Sigmoid colon (tissue), 7 donors: ENCODE data around the gene PLCB1. TPM values are rescaled to one million over a fixed set of nuclear protein-coding genes. Genes with fewer than 3 reads are reported as not detected.

ENCODE experiments used
- DNase-seq: peaks from one replicate; pipeline ENCODE4 v3.0.0-alpha.2; 2019
- H3K27ac ChIP-seq, 4 donors: fragments of 200-600 bp; sonication (generic); one replicate each; pipeline ENCODE4 v1.5.1; 2016 to 2019; ENCODE audit warnings: mild to moderate bottlenecking in 1 of 4
- H3K27me3 ChIP-seq, 3 donors: fragments of 200-600 bp; sonication (generic); one replicate each; pipeline ENCODE4 v1.5.1; 2019; ENCODE audit warnings: mild to moderate bottlenecking in 1 of 3
- H3K36me3 ChIP-seq, 4 donors: fragments of 200-600 bp; sonication (generic); one replicate each; pipeline ENCODE4 v1.5.1; 2016 to 2019
- H3K4me1 ChIP-seq, 4 donors: fragments of 200-600 bp; sonication (generic); one replicate each; pipeline ENCODE4 v1.5.1; 2017 to 2019
- H3K4me3 ChIP-seq, 4 donors: fragments of 200-600 bp; sonication (generic); one replicate each; pipeline ENCODE4 v1.5.1; 2017 to 2019; ENCODE audit warnings: mild to moderate bottlenecking in 2 of 4, moderate library complexity in 1 of 4
- H3K9me3 ChIP-seq, 4 donors: fragments of 200-600 bp in 3 of 4; sonication (generic) in 3 of 4; one replicate each; pipeline versions ENCODE4 v1.5.1 to v1.6.1; 2013 to 2019
- CTCF ChIP-seq, 4 experiments: fragments of 450-650 bp in 3 of 4; fragments of 200-600 bp in 1 of 4; IDR thresholded peaks; one replicate each; pipeline ENCODE4 v1.5.1; 2016 to 2019; ENCODE audit warnings: antibody characterized with exemption in 4 of 4, mild to moderate bottlenecking in 3 of 4, moderate library complexity in 2 of 4
- EP300 ChIP-seq, 4 donors: sonication (generic); formaldehyde crosslinking; IDR thresholded peaks; one replicate each; pipeline ENCODE4 v1.6.1; 2017; ENCODE audit warnings: antibody characterized with exemption in 4 of 4
- POLR2A ChIP-seq, 2 donors: fragments of 450-650 bp; IDR thresholded peaks; one replicate each; pipeline ENCODE4 v1.6.1; 2016; ENCODE audit warnings: antibody characterized with exemption in 2 of 2, mild to moderate bottlenecking in 2 of 2, moderate library complexity in 2 of 2
- POLR2AphosphoS5 ChIP-seq, 4 donors: sonication (generic); formaldehyde crosslinking; IDR thresholded peaks; one replicate each; pipeline ENCODE4 v1.6.1; 2017; ENCODE audit warnings: antibody characterized with exemption in 4 of 4
- WGBS, 2 donors: extraction: QIAGEN DNeasy Blood & Tissue Kit; methylation state at CpG; one replicate each; pipeline ENCODE4 v1.1.7; 2013; 5-methylcytosine and 5-hydroxymethylcytosine counted together
- intact Hi-C: fragments of 100-400 bp; cut with DNase I; formaldehyde crosslinking; loops from one replicate; pipeline ENCODE4 v1.15.1; 2023
- polyA plus RNA-seq, 3 donors: library from polyadenylated mRNA; stranded (reverse); fragments of 200-250 nt; gene quantifications; one replicate each; pipeline ENCODE4 v1.2.3, GENCODE V29; 2013
- total RNA-seq, 4 donors: library from RNA; depleted of rRNA; stranded (reverse); fragments of >200 nt; gene quantifications; one replicate each; pipeline ENCODE4 v1.1.0, GENCODE V29; 2016
- donor health status: healthy with polysubstance abuse.
- donor health status: Bipolar disorder and iron deficiency.
- donor health status: healthy.

PLCB1 gene
- total and polyA plus RNA-seq, 7 donors = 0.92 to 117 (median 86.7) TPM

- H3K27me3 ChIP-seq = no peaks in the 10 kb centered on the region
- no peaks in the 10 kb centered on the region for H3K9me3 ChIP-seq
- no peak for TF ChIP-seq POLR2A (IDR thresholded peaks at IDR 0.05)
- no peak for TF ChIP-seq CTCF (IDR thresholded peaks at IDR 0.05)
- TF ChIP-seq EP300 (IDR thresholded peaks at IDR 0.05) = no peak
- no peak for TF ChIP-seq POLR2AphosphoS5 (IDR thresholded peaks at IDR 0.05)
- peaks cover 0 to 41% (median 39%) of the 10 kb centered on the region in 4 donors for H3K4me1 ChIP-seq
- H3K27ac ChIP-seq = peak overlapping the region in 2 of 4 donors; percentile 70 to 80
- no peak for DNase-seq
- intact Hi-C loops = no loop called here
- H3K4me3 ChIP-seq = no peak overlapping the region
- no peaks in the 10 kb centered on the region for H3K36me3 ChIP-seq
Measured at GRCh38 chr20:8115436-8115835, 16.6 kb upstream of the PLCB1 start.

GRCh38 chr20:8116067-8116811 lies 15.8 kb upstream of the PLCB1 start:
- H3K27ac ChIP-seq = peak overlapping the region in 3 of 4 donors; percentile 70 to 80 (median 71)
- 51 to 79% methylated on average over 5 of the region's 5 CpGs for WGBS, 2 donors
- peaks cover 0 to 41% (median 39%) of the 10 kb centered on the region in 4 donors for H3K4me1 ChIP-seq

GRCh38 chr20:8117636-8118035 lies 14.4 kb upstream of the PLCB1 start:
- 78 to 79% methylated on average over 3 of the region's 3 CpGs for WGBS, 2 donors
- no peak for DNase-seq
- intact Hi-C loops = no loop called here
- TF ChIP-seq EP300 (IDR thresholded peaks at IDR 0.05) (no peak), POLR2A (IDR thresholded peaks at IDR 0.05) (no peak), POLR2AphosphoS5 (IDR thresholded peaks at IDR 0.05) (no peak), CTCF (IDR thresholded peaks at IDR 0.05) (no peak)
- no peaks in the 10 kb centered on the region for H3K36me3 ChIP-seq
- H3K9me3 ChIP-seq = no peaks in the 10 kb centered on the region
- H3K4me1 ChIP-seq = peaks cover 0 to 41% (median 39%) of the 10 kb centered on the region in 4 donors
- no peaks in the 10 kb centered on the region for H3K27me3 ChIP-seq
- H3K27ac ChIP-seq = peak overlapping the region in 3 of 4 donors; percentile 70 to 80 (median 71)
- no peak overlapping the region for H3K4me3 ChIP-seq

More at GRCh38 chr20:8116067-8116811, 15.8 kb upstream of the PLCB1 start:
- TF ChIP-seq POLR2AphosphoS5 (IDR thresholded peaks at IDR 0.05) (peak in 3 of 4 donors; percentile 5 to 39 (median 12)), CTCF (IDR thresholded peaks at IDR 0.05) (no peak), POLR2A (IDR thresholded peaks at IDR 0.05) (no peak)
- H3K27me3 ChIP-seq = no peaks in the 10 kb centered on the region
- DNase-seq = no peak
- H3K4me3 ChIP-seq = no peak overlapping the region
- intact Hi-C loops = no loop called here
- H3K36me3 ChIP-seq = no peaks in the 10 kb centered on the region
- H3K9me3 ChIP-seq = no peaks in the 10 kb centered on the region

- Histone ChIP-seq H3K4me3 (no peak overlapping the region), H3K4me1 (peaks cover 0 to 41% (median 39%) of the 10 kb centered on the region in 4 donors), H3K9me3 (no peaks in the 10 kb centered on the region), H3K27ac (peak overlapping the region in 3 of 4 donors; percentile 70 to 80 (median 71)), H3K36me3 (no peaks in the 10 kb centered on the region), H3K27me3 (no peaks in the 10 kb centered on the region)
- 77 to 85% methylated on average over 1 of the region's 1 CpG for WGBS, 2 donors
- intact Hi-C loops = no loop called here
- peak; percentile 45 to 78 (median 69) for TF ChIP-seq POLR2AphosphoS5 (IDR thresholded peaks at IDR 0.05)
- no peak for TF ChIP-seq POLR2A (IDR thresholded peaks at IDR 0.05)
- TF ChIP-seq EP300 (IDR thresholded peaks at IDR 0.05) = peak in 2 of 4 donors; percentile 31 to 41
- no peak for TF ChIP-seq CTCF (IDR thresholded peaks at IDR 0.05)
- DNase-seq = no peak
Measured at GRCh38 chr20:8118039-8118438, 14.0 kb upstream of the PLCB1 start.
